Measurements from ENCODE around the gene PRKCQ. TPM values are rescaled to one million over a fixed set of nuclear protein-coding genes. Genes with fewer than 3 reads are reported as not detected.

Gene PRKCQ
- polyA plus RNA-seq (ENCODE audit: insufficient read length): 22.7 TPM

DNA sequence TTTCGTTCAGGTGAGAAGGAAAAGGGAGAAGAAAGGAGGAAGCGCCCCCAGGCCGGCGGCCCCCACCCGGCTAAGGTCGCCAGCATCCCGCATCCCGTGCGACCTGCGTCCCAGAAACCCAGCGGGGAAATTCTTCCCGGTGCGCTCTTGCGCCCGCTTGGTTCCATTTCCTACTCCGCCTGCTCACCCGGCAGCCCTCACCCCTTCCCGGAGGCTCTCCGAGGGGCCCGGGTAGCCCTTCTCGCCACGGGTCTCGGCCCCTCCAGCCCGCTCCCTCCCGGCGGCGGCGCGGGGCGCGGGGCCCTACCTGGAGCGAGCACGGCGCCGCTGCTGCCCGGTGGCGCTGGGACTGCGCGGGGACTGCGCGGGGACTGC is at the start of gene PRKCQ:
TSS of gene PRKCQ (minus strand) at position 373 of the 375 bp plus-strand sequence. CDS start 65,141 bp downstream, outside the sequence.
- peak; percentile 15 for DNase-seq

DNA sequence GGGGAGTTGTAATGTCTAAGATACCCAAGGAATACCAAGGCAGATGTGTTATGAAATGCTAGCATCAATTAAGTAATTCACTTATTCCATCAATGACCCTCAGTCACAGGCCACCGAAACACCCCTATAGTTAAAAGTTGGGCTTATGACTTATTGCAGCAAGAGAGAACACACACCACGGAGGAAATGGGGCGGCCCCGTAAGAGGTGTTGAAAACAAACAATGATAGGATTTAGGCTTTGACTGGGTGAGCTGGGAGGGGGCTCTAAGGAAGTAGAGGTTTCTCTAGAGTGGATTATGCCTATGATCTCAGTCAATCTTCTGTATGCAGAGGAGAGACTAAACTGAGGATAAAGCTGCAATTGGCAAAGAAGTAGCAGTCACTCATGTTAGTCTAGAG is 45.4 kb upstream of the PRKCQ start:
- no peak for DNase-seq

GRCh38 chr10:6624392-6624791 is 44.3 kb upstream of the PRKCQ start:
- no peak for DNase-seq

DNA sequence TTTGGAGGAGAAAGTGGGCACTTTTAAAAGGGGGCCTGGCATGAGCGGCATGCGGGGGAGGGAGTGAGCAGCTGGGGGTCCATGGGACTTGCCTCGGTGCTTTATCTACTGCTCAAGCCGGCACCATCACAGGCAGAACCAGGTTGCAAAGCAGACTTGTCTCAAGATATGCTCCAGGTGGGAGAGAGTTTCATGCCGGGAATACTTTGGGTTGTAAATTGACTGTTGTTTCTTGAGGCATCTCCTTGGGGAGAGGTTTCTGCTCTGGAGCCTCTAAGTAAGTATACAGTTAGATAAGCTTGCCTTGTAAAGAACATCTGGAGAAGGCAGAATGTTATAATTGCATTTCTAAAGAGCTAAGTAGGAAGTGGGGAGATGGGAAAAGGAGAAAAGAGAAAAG is 42.8 kb upstream of the PRKCQ start:
- no peak for DNase-seq

- DNase-seq: no peak
Measured at GRCh38 chr10:6621536-6621935, 41.5 kb upstream of the PRKCQ start.

DNA sequence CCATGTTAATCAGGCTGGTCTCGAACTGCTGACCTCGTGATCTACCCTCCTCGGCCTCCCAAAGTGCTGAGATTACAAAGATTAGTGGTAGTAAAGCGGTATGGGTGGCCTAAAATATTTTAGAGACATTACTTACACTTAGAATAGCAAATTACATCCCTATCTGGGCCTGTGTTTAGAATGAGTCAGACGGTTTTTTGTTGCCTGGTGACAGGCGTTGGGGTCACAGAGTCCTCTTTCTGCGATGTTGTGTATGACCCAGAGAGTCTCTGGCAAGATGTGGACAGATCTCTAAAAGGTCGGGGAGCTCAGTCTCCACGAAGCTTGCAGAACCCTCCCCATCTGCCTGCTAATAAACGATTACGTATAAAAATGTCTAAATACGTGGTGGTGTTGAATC is 39.6 kb upstream of the PRKCQ start:
- no peak for DNase-seq

DNA sequence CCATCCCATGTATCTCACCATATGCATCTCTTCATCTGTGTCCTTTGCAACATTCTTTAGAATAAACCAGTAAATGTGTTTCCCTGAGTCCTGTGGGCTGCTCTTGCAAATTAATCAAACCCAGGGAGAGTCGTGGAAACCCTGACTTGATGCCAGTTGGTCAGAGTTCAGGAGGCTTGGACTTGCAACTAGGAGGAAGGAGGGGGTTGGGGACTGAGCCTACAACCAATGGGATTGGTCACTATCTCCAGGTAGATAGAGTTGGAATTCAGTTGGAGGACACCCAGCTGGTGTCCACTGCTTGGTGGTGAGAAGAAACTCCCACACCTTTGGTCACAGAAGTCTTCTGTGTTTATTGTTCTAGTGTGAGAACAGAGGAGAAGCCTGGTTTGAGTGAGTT is 38.3 kb upstream of the PRKCQ start:
- DNase-seq: no peak

DNA sequence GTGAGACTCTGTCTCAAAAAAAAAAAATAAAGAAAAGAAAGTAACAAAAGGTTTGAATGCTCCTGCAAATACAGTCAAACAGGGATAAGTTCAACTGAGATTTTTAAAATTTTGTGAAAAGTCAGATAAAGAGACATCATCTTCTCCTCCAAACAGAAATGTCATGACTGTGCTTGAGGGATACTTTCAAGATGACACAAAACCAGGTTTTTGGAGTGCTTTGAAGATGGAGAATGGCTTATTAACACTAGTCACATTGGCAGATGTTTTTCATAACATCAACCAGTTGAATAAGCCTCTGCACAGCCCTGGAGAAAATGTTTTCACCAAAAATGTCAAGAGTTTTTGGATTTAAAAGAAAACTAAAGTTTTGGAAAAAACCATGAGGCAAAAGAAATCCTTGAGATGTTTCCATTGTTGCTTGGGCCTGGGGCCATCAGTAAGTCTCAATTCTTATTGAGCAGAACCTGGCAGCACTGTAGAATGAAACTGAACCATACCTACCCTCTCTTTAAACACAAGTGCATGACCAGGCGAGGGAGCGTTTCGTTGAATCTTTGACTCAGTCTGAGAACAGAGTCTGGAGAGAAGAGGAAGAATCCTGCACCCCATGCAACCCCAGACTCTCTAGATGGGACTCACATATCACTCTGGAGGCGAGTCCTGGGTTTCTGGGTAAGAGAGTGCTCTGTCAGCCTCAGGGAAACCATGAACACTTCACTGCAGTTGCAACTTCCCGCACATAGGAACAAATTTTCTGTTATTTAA is 37.4 kb upstream of the PRKCQ start:
- no peak for DNase-seq

GRCh38 chr10:6615971-6616370 is 35.9 kb upstream of the PRKCQ start:
- no peak for DNase-seq

GRCh38 chr10:6612371-6612770 is 32.3 kb upstream of the PRKCQ start:
- DNase-seq: no peak

GRCh38 chr10:6610647-6611046 is 30.6 kb upstream of the PRKCQ start:
- no peak for DNase-seq

- no peak for DNase-seq
Measured at GRCh38 chr10:6609625-6610024, 29.5 kb upstream of the PRKCQ start.

DNA sequence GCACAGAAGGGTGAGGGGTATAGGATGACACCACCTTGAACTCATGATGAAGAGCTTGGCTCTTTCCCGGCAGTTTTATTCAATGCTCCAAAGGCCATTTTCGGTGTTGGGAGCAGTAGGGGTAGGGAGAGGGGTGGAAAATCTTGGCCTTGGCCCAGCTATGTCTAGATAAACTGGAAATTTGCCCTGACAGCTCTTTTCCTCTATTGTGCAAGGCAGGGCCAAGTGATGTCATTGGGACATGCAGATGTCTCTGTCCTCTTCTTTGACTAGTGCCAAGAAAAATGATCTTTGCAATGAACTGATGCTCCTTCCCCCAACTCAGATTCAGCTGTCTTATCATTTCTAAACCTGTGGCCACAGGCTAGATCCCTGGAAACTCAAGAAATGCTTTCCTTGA is 27.7 kb upstream of the PRKCQ start:
- peak; percentile 53 for DNase-seq

DNA sequence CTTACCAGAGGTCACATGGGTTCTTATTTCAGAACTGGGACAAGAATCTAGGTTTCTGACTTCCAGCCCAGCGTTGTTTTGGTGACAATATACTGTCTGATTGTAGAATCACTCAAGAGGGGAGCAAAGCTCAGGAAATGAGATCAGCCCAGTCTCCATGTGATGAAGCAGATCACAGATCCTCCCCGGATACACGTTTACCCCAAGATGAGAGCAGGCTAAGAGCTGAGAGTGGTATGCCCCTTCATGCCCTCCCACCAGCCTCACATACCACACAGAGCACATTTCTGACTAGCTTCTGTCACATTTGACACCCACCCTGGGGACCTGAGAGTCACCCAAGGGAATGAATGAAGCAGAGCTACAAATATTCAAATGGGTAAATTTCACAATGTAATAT is 27.1 kb upstream of the PRKCQ start:
- no peak for DNase-seq

DNA sequence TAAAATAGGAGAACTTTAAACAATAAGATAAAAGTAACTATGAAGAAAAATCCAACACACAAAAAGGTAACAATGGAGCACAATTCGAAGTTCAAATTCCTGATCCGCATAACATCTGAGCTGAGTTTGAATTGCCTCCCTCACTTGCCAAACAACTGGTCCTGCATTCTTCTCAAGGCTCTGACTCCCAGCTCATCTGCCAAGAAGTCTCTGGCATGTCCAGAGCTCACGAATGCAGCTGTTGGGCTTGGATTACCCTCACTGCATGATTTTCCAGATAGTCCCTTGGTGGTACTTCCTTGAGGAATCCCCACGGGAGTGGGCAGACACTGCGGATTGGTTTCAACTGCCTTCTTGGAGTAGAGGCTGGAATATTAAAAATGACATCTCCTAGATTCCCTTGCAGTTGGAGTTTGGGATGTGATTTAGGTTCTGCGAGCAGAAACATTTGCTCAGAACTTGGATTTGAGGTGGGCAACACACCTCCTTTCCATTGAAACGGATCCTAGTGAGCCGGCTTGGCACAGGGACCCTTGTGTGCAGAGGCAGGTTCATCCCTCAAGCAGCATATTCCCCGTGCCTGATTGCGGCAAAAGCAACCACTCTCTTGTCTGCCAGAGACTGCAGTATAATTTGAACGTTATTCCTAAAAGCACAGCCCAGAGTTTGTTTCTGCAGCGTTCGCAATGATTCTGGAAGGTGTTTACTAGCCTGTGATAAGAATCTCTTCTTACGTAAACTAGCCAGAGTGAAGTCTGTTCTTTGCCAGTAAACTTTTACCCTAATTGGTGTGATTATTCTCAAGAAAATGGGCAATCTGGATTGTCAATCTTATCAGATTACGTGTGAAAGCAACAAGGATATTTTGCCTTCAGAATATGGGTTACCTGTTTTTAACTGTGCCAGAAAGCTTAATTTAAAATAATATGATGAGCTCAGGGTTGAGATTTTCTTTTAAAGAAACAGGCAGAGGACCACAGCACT is 23.4 kb upstream of the PRKCQ start:
- DNase-seq: peak; percentile 43

GRCh38 chr10:6602700-6603084 is 22.6 kb upstream of the PRKCQ start:
- no peak for DNase-seq

DNA sequence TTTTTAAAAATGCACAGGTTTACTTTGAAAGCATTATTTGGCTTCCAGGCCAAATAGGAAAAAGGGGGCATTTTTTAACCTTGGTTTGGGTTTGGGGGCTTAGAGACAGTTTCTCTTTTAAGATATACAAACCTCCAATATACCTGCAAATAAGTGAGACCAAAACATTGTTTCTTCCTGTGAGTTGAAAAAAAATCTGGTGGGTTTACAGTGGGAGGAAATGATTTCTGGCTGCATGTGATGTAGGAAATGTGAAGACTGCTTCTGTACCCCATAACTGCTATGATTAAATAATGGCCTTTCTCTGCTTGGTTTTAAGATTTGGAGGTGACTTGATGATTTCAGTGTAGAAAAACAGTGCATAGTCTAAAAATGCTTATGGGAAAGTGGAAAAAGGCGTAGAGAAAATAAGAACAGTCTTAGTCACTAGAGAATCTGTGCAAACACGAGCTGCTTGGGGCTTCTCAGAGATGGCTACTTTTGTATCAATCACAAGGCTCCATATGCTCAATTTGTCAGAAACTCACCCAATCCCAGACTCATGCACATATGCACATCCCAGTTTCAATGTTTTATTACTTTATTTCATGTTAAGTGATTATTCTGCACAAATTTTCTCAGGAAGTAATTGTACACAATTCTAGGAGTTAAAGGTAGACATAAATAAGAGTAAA is 22.1 kb upstream of the PRKCQ start:
- no peak for DNase-seq

GRCh38 chr10:6601246-6601805 is 21.2 kb upstream of the PRKCQ start:
- no peak for DNase-seq

DNA sequence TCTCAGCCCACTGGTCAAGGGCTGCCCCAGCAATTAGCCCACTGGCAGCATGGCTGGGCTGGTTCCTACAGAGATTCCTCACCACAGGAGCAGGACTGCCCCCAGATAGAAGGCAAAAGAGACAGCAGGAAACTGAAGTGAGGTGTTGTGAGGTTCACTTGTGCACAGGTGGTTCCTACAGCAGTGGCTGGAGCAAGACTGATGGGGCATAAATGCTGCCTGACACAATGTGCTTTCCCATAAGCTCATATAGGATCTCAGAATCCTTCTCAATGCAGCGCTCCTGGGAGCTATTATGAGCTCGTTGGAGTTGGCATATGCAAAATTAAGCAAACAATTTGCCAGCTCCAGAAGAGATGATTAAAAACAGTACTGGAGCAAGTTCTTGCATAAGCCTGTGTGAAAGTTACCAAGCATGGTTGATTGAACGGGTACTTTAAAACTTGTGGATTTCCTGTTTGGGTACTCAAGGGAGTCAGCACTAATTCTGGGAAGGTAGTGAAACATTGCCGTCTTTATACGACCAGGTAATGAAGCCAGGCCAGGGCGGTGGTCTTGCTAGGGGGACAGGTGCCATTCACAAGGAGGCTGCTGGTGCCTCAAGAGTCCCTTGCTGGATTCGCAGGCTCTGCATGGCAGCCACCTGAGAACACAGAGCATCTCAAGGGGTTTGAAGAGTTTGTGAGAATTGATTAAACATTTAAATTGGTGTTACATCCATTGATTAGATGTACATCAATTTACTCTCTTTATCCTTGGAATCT is 20.3 kb upstream of the PRKCQ start:
- DNase-seq: no peak

DNA sequence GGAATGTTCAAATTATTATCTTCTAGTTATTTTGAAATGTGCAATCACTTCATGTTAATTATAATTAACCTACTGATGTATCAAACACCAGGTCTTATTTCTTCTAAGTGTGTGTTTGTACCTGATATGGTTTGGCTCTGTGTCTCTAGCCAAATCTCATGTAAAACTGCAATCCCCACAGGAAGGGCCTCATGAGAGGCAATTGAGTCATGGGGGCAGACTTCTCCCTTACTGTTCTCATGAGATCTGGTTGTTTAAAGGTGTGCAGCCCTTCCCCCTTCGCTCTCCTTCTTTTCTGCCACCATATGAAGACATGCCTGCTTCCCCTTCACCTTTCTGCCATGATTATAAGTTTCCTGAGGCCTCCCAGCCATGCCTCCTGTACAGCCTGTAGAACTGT is 18.6 kb upstream of the PRKCQ start:
- no peak for DNase-seq

DNA sequence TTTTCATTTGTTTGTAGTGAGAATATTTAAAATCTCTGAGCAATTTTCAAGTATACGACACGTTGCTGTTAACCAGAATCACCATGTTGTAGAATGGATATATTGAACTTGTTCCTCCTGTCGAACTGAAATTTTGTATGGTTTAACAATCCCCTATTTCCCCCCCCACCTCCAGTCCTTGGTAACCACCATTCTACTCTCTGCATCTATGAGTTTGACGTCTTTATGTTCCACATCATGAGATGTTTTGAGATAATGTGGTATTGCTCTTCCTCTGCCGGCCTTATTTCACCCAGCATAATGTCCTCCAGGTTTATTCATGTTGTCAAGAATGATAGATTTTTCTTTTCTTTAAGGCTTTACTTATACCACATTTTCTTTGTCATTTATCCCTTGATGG is 17.4 kb upstream of the PRKCQ start:
- no peak for DNase-seq

- DNase-seq: no peak
Measured at GRCh38 chr10:6595499-6595898, 15.4 kb upstream of the PRKCQ start.
